K562 treated with DMSO at 1 percent for 24 hours (cell line): ENCODE data around the gene TAS2R30. TPM values are rescaled to one million over a fixed set of nuclear protein-coding genes. Genes with fewer than 3 reads are reported as not detected.

Source experiments
- total RNA-seq: library from RNA; unstranded; fragments of 300-600 nt; gene quantifications from 2 replicates; pipeline ENCODE4 v1.2.3, GENCODE V29; 2022; ENCODE audit warnings: low read depth; ENCODE audit not compliant: insufficient read depth

The TAS2R30 gene
- total RNA-seq, result not detected in 2 replicates

GRCh38 chr12:11134305-11134704 lies at the start of gene TAS2R30:
Gene TAS2R30 (minus strand): TSS chr12:11134644. CDS start chr12:11134244, 400 bp downstream.

DNA sequence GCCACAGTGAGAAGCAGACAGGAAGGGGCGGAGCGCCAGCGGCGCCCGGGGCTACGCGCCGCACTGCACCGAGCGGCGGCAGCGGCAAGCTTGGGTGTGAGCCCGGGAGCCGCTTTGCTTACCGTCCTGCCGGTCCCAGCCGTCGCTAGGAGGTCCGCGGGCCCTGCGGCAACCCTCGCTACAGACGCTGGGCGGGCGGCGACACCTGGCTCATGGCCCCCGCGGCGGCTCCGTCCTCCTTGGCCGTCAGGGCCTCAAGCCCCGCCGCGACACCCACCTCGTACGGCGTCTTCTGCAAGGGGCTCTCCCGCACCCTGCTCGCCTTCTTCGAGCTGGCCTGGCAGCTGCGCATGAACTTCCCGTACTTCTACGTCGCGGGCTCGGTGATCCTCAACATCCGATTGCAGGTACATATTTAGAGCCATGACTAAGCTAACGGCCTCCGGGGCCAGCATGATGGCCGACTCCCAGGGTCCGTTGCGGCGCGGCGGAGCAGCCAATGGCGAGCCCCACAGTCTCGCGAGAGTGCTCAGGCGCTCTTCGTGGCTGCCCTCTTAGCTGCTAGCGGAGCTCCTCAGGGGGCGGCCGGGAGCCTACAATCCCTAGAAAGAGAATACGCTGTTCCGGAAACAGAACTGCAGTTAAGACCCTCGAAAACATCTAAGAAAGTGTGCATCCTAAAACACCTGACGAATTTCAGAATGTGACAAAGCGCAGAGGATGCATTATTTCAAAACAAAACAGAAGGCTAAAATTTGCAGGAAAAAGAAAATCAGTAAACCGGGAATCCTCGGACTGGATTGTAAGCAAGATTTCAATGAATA lies 36.9 kb upstream of the TAS2R30 start, which contains the start of gene SMIM10L1:
TSS of gene SMIM10L1 (plus strand) at position 50 of the 824 bp plus-strand sequence. CDS start at position 213, 163 bp downstream.

DNA sequence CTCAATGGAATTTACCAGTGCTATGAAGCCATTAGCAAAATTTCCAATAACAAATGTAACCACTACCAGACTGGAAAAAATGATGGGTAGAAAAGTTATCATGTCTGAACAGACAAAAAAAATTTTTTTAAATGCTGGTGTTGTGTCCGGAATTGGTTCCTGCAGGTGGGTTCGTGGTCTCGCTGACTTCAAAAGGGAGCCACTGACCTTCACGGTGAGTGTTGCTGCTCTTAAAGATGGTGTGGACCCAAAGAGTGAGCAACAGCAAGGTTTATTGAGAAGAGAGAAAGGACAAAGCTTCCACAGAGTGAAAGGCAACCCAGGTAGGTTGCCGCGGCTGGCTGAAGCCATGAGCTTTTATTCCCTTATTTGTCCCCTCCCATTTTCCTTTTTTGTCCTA lies 42.3 kb downstream of the TAS2R30 start, which contains the start of gene TAS2R43:
TSS of gene TAS2R43 (minus strand) at position 186 of the 400 bp plus-strand sequence. CDS start at position 102, 84 bp downstream.

Other genes starting within 250 kb of the TAS2R30 start
- not detected in 2 replicates for gene TAS2R13, start 225.1 kb downstream of the TAS2R30 start, total RNA-seq
- gene PRH2, start 205.4 kb downstream of the TAS2R30 start, total RNA-seq, result not detected in 2 replicates
- 0.17 TPM in 1 of 2 replicates, not detected in the other for gene TAS2R14, start 195.4 kb downstream of the TAS2R30 start, total RNA-seq
- not detected in 2 replicates for gene TAS2R50, start 147.7 kb downstream of the TAS2R30 start, total RNA-seq
- not detected in 2 replicates for gene TAS2R20, start 136.3 kb downstream of the TAS2R30 start, total RNA-seq
- not detected in 2 replicates for gene TAS2R19, start 112.0 kb downstream of the TAS2R30 start, total RNA-seq
- gene TAS2R31, start 103.2 kb downstream of the TAS2R30 start, total RNA-seq, result not detected in 2 replicates
- not detected in 2 replicates for gene TAS2R46, start 72.3 kb downstream of the TAS2R30 start, total RNA-seq
- not detected in 2 replicates for gene TAS2R43, start 42.3 kb downstream of the TAS2R30 start, total RNA-seq
- gene SMIM10L1, start 36.5 kb upstream of the TAS2R30 start, total RNA-seq, result 9.0 and 9.7 TPM in 2 replicates
- not detected in 2 replicates for gene TAS2R42, start 52.3 kb upstream of the TAS2R30 start, total RNA-seq
- 0.39 TPM in 1 of 2 replicates, not detected in the other for gene PRB3, start 135.1 kb upstream of the TAS2R30 start, total RNA-seq
- not detected in 2 replicates for gene PRB4, start 175.8 kb upstream of the TAS2R30 start, total RNA-seq